ENCODE measurements around the gene MSI2.

DNA sequence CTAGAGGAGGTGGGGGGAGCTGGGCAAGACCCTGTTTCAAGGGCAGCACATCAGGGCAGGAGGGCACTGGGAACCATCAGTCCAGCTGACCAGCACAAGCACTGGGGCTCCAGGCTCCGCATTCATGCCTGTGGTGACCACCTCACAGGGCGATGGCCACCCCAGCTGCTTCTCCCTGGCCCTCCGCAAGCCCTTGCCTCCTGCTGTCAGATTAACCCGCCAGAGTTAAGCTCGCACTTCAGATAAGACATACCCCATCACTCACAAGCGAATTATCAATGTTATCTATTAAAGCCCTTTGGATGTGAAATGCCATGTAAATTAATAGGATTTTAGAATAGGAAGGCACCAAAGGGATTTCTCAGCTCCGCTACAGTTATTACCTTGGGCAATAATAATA lies 383.8 kb downstream of the MSI2 start:
- TF ChIP-seq, protein P1, sequence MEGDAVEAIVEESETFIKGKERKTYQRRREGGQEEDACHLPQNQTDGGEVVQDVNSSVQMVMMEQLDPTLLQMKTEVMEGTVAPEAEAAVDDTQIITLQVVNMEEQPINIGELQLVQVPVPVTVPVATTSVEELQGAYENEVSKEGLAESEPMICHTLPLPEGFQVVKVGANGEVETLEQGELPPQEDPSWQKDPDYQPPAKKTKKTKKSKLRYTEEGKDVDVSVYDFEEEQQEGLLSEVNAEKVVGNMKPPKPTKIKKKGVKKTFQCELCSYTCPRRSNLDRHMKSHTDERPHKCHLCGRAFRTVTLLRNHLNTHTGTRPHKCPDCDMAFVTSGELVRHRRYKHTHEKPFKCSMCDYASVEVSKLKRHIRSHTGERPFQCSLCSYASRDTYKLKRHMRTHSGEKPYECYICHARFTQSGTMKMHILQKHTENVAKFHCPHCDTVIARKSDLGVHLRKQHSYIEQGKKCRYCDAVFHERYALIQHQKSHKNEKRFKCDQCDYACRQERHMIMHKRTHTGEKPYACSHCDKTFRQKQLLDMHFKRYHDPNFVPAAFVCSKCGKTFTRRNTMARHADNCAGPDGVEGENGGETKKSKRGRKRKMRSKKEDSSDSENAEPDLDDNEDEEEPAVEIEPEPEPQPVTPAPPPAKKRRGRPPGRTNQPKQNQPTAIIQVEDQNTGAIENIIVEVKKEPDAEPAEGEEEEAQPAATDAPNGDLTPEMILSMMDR (IDR thresholded peaks at IDR 0.05): no peak
- TF ChIP-seq POLR2A (IDR thresholded peaks at IDR 0.05): no peak

Measured in thyroid gland (tissue), 4 donors.